ENCODE results near the gene CCDC194.

CCDC194 gene

GRCh38 chr19:17405250-17406045, 11.5 kb upstream of the CCDC194 start, which contains the start of gene BST2:
TSS of gene BST2 (minus strand) at chr19:17405630. CDS start at chr19:17405575, 55 bp downstream.
- no peak for DNase-seq

- no peak for DNase-seq
These were observed 10.7 kb upstream of the CCDC194 start for GRCh38 chr19:17404621-17405249.

GRCh38 chr19:17404015-17404414, 10.0 kb upstream of the CCDC194 start:
- no peak for DNase-seq

DNA sequence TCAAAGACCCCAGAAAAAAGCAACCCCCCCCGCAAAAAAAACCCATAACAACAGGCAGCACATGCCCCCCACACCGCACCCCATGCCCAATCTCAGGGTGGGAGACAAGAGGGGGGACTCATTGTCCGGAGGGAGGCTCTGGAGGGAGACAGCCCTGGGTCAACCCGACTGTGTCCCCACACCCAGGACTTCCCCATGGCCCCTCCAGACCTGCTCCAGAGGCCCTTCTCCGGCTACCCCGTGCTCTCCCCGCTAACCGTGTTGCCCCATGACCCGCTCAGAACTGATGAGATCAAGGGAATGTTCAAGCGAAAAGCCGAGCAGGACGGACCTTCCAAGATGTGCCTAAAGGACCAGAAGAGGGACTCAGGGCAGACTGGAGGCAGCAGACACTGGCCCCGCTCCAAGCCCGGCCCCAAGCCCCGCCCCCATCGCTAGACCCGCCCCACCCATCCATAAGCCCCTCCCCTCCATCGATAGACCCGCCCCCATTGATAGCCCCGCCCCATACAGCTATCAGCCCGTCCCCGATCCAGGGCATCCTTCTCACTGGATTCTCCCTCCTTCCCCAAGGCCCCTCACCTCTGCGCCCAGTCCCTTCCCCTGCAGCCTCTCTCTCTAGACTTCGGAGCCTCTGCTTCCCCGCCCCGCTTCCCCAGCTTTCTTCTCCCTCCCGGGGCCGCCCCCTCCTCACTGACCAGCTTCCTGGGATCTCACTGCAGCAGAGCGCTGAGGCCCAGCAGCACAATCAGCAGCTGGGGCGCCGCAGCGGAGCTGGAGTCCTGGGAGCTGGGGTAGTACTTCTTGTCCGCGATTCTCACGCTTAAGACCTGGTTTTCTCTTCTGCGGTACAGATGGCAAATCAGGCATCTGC, 9.2 kb upstream of the CCDC194 start:
- DNase-seq = no peak

DNA sequence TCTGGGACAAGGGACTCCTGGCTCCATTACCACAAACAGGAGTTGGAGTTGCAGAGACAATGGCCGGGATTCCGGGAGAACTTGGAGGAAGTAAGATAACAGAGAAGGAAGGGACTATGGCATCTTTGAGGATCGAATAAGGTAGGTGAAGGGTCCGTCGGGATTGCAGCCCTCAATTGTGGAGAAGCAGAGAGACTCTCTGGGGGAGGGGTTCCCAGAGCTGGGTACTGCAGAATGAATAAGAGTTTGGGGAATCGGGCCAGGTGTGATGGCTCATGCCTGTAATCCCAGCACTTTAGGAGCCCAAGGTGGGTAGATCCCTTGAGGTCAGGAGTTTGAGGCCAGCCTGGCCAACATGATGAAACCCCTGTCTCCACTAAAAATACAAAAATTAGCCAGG, 7.6 kb upstream of the CCDC194 start:
- no peak for DNase-seq

DNA sequence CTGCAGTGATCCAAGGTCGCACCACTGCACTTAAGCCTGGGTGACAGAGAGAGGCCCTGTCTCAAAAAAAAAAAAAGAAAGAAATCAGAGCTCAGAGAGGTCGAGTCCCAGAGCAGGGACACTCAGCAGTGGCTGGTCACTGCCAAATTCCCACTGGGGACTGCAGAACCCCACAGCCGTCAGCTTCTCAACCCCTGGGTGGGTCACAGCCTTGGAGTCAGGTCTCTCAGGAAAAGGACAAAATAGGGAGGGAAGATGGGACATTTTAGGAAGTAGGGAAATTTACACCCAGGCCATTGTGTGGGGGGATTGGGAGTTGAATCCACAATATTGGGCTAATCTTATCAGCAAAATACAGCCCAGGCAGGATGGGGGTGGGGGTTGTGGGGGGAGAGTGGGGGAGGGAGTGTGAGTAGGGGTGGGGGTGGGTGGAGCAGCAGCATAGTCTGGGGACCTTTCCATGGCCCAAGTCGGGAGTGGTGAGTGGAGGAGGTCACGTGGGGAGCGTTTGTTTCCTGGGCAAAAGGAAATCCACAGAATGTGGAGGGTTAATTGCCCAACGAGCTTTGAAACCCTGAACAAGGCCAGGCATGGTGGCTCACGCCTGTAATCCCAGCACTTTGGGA, 5.0 kb upstream of the CCDC194 start:
- DNase-seq = no peak

DNA sequence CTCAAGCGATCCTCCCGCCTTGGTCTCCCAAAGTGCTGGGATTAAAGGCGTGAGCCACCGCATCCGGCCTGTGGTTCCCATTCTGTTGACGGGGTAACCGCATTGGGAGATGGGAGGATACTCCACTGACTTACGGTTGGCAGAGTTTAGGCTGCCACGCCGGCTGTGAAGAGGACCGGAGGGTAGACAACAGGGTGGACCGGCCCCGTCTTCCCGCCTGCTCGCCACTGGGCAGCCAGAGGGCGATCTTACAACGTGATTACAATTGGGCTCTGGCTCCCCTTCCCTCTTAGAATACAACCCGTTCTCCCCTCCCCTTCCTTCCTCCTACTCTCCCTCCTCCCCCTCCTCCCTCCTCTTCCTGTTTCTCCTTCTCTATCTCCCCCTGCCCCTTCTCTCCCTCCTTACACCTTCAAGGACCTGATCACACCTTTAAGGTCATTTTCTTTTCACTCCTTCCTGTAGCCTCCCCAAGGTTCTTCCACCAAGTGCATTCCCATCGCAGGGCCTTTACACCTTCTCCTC, 957 bp upstream of the CCDC194 start:
- DNase-seq = peak; percentile 59

GRCh38 chr19:17393002-17393401, 994 bp downstream of the CCDC194 start:
- DNase-seq = peak; percentile 15

- DNase-seq = no peak
These were observed 2.4 kb downstream of the CCDC194 start for GRCh38 chr19:17391371-17392151.

DNA sequence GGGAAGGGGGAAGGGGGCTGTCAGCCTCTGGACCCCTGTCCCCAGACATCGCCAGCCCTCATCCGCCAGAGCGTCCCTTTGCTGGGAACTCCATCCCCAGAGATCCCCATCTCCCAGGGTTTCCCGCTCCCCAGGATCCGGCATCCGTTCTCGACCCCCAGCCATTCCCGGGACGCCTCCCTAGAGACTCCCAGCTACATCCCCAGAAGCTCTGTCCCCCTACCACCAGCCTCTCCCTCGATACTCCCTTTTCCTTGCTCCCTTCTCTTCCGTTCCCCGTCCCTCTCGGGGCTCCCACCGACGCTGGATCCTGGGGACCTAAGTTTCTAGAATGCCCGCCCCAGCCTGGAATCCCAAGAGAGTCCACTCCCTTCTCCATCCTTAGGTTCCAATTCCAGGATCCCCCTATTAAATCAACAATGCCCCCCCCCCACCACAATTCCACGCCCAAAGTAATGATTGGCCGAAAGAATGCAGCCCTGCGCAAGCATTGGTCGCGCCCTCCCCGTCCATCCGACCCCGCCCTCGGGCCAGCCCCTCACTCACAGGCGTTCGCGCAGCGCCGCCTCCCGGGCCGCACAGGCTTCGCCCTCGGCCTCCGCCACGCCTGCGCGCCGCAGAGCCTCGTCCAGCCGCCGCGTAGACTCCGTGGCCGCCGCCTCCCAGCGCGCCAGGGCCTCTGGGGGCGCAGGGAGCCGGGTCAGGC, 3.2 kb downstream of the CCDC194 start:
- DNase-seq = peak; percentile 90

DNA sequence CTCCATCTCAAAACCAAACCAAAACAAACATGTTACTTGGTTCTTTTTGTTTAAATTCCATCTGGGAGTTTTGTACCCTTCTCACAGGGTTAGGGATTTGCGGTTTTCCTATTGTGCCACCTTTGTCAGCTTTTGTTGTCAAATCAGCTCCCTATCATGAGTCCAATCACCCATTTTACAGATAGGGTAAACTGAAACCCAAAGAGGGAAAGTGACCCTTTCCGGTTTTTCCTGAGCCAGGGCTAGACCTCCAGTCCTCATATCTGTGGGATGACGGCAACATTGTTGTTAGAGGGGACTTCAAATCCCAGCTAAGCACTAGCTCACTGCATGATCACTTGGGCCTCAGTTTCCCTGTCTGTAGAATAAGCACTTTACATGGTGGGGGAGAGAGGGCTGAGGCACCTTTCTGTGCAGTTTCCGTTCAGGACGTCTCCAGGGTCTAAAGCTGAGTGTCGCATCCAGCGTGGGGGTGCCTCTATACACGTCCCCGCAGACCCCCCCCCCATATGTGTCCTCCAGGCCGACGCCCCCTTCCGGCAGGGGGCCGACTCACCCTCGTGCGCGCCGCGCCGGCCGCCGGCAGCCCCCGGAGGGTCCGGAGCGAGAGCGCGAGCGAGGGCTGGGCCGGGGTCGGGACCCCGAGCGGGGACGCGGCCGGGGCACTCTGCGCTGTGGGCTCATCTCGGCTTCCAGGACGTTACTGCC, 3.9 kb downstream of the CCDC194 start:
- DNase-seq = no peak

GRCh38 chr19:17389288-17389687, 4.7 kb downstream of the CCDC194 start:
- DNase-seq = no peak

DNA sequence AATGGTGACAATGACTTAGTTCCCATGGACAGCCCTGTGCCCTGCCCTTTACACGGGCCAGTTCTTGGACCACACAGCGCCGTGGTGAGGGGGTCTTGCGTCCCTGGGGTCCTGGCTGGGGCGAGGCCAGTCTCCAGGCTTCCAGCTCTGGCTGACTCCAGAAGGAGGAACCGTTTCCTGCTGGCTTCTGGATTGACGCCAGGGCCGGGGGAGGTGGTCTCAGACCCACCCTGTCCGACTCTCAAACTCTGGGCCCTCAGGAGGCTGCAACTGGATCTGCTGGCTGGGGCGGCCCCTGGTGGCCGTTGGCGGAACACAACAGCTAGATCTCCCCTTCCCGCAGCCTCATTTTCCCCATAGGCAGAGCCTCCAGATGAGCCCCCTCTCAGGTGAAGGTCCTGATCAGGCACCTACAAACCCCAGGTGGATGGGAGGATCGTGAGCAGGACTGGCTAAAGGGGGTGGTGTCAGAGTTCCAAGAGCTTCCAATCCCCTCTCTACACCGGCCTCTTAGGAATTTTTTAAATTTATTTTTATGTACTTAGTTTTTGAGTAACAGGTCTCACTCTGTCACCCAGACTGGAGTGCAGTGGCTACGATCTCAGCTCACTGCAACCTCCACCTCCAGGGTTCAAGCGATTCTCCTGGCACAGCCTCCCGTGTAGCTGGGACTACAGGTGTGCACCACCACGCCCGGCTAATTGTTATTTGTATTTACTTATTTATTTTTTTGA, 8.0 kb downstream of the CCDC194 start:
- peak; percentile 57 for DNase-seq

DNA sequence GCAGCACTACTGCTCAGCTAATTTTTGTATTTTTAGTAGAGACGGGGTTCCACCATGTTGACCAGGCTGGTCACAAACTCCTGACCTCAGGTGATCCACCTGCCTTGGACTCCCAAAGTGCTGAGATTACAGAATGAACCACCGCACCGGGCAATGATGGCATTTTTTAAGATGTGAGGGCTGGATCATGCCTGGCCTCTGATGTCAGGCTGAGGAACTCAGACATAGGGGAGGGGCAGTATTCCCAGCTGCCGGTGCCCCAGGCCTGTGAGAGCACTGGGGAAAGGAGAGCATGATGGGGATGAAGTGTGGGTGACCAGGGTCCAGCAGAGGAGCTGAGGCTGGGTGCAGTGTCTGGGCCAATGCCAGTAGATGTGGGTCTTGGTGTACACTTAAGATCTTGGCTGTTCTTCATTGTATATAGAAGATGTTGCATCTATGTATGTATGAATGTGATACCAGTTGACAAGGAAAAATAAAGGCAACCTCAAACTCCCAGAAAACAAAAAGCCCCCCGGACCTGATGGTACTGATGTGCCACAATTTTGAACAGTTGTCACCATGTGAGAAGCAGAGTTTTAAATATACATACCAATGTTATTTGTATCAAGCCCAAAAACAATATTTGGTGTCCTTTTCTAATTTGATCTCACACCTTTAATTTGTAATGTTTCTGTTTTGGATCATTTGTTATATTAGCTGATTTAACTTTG, 13.4 kb downstream of the CCDC194 start:
- no peak for DNase-seq

DNA sequence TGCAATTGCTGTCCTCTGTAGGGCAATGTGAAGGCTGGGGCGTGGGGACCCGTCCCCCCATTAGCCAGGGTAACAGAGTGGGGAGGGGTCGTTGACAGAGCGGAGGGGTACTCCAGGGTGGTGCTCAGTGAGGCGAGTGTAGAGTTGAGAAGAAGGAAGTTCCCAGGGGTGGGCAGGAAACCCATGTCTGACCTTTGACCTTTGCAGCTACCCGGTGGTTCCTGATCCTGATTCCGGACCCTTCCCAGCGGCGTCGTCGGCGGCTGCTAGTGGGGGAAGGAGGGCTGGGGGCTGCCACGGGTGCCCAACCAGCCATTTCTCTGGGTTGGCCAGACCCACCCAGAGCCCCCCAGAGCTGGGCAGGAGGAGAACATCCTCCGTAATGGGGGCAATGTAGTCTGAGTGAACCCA, 14.8 kb downstream of the CCDC194 start:
- no peak for DNase-seq

- DNase-seq = no peak
These were observed 15.7 kb downstream of the CCDC194 start for GRCh38 chr19:17378271-17378670.

DNA sequence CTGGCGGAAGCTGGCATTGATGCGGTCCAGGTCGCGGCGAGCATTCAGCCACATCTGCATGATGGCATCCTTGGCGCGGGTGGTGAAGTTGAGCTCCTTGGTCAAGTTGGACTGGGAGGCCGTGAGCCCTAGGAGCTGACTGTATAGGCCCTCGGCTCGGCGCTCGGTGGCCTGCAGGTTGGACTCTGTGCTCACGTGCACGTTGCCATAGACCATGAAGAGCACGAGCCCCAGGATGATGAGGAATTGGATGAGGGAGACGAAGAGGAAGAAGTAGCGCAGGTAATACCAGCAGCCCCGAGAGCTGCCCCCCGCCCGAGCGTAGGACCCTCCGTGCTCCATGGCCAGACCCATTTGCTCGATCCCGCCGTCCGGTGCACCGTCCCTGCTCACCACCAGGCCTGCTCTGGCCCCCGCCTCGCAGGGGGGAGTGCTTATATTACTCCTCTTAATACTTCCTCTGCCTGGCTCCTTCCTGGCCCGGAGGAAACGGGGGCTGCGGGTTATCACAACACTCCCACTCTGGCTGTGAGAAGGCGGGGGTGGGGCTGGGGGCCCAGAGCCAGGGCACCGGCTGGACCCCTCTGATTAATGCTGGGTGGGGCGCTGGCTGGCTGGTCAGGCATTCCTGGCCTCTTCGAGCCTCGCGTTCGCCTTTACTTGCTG, 16.9 kb downstream of the CCDC194 start, which contains the start of gene PLVAP:
Gene PLVAP (minus strand): TSS at position 408 of the 666 bp plus-strand sequence. CDS start 54 bp downstream, at position 354.
- DNase-seq = no peak

DNA sequence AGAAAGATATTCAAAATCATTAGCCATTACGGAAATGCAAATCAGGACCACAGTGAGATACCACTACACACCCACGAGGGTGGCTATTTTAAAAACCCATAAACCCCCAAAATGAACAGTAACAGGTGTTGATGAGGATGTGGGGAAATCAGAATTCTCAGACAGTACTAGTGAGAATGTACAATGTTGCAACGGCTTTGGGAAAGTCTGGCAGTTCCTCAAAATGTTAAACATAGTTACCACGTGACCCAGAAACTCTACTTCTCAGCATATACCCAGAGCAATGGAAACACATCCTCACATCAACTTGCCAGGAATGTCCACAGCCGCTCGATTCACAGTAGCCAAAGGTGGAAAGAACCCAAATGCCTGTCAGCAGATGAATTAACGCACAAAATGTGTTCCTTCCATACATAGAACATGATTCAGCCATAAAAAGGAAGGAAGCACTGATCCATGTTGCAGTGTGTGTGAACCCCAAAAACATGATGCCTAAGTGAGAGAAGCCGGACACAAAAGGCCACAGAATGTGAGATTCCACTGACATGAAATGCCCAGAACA, 23.9 kb downstream of the CCDC194 start:
- DNase-seq = no peak
